Measurements from ENCODE around the gene RANBP17.

- TF ChIP-seq CTCF (conservative IDR thresholded peaks at IDR 0.05; ENCODE audit: low read depth, low read length) (no peak), EZH2 (IDR thresholded peaks at IDR 0.05; ENCODE audit: low read length, unreplicated experiment) (no peak), EZH2phosphoT487 (IDR thresholded peaks at IDR 0.05; ENCODE audit: borderline replicate concordance, low read length) (no peak)
Measured at GRCh38 chr5:171322527-171322926, 460.7 kb downstream of the RANBP17 start.
